Measurements from ENCODE around the gene NT5C1A.

Gene NT5C1A

DNA sequence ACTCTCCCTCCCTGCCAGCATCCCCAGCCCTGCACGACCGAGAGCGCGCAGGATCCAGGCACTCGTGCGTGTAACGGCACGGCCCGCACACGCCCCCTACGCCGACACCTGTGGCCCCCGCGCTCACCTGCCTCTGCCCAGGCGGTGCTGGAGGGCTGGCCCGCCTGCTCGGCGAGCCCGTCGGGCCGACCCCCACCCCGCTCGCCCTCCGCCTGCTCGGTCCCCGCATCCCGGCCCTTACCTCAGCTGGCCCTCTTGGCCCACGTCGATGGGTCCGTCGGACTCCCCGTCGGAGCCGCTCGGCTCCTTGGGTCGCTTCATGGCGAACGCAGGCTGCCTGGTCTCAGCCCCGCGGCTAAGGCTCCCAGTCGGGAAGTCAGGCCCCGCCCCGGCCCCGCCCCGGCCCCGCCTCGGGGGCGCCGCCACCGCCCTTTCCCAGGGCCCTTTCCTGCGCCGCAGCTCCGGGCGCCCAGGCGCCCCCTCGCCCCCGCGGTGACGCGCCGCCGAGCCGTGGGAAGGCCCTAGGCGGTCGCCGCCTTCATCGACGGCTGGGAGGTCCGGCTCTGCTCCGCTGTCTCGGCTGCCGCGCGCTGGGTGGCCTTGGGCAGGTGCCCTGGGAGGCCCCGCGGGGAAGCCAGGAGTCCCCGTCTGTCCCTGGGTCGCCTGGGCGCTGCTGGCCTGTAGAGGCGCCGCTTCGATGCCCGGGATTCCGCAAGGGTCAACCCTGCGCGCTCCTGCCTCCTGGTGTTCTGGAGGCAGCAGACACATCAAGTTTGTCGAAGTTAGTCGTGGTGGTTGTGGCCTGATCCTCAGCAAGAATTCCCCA lies 32.4 kb downstream of the NT5C1A start, which contains the start of gene HEYL:
Gene HEYL, minus strand, starts transcription at position 339 of the 826 bp plus-strand sequence. Its CDS starts 18 bp downstream, at position 321.
- DNase-seq = peak in 19 of 51 donors; percentile 2 to 62 (median 41)

DNA sequence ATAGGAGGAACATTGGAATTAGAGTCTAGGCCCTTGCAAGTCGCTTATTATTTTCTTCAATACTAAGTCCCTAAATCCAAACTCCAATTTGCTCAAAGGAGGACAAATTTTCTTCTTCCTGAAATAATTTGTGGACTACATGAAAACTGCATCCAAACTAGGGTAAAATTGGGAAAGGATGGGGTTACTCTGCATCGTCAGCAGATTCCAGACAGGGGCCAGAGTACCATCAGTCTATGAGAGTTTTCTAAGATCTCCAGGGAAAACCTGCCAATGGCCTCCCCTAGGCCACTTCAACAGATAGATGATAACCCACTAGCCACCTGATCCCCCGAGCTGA lies 33.0 kb downstream of the NT5C1A start:
- no peak for DNase-seq

DNA sequence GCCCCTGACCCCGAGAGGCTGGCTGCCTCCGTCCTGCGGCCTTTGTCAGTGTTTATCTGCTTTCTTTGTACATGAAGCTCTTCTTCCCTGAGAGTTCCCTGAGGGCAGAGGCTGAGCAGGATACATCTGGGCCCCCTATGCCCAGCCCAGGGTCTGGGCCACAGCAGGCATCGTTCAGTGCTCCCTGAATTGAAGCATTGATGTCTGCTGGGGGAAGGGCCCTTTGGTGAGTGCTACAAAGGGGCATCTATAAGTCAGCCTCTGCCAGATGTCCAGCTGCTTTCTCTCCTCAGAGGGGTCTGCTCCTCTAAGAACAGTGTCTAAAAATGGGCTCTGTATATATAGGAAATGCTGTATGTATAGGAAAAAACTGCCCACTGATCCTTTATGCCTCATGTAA lies 34.5 kb downstream of the NT5C1A start:
- no peak for DNase-seq

DNA sequence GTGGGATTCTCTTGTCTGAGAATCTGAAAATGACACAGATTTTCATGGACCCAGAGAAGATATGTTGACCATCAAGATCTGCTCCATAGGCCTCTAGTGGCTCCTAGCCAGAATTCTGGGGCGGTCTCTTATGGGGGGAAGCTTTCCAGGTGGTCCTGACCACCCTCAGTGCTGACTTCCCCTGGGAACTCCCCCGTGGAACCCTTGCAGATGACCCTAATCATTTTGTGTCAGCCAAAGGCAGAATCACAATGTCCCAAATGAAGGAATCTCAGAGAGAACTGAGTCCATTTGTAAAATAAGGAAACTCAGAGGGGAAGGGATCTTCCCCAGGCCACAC lies 36.1 kb downstream of the NT5C1A start:
- DNase-seq = no peak

DNA sequence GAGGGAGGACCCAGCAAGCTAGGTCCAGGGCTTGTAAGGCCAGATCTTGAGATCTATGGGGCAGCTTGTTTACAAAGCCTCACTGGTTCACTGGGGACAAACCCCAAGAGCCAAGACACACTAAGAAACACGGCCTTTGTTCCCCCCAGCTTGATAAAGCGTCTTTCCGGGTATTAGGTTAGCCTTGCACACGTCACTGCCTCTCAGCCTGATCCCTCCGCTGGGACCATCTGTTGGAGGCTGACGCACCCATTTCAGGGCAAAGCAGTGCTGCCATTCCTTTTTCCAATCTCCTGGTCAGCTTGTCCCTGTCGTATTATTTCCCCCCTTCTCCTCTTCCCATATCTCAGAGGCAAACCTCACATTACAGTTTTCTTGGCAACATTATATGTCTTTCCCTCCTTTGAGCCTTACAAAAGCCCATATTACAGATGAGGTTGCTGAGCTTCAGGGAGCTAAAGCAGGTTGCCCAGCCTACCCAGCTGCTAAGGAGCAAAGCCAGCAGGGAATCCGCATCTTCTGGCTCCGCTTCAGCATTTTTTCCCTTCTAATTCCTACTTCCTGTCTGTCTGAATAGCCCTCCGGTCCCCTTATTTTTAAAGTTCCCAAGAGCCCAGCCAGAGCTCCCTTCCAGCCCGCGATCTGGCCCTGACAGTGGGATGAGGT lies 36.6 kb downstream of the NT5C1A start:
- DNase-seq = no peak

DNA sequence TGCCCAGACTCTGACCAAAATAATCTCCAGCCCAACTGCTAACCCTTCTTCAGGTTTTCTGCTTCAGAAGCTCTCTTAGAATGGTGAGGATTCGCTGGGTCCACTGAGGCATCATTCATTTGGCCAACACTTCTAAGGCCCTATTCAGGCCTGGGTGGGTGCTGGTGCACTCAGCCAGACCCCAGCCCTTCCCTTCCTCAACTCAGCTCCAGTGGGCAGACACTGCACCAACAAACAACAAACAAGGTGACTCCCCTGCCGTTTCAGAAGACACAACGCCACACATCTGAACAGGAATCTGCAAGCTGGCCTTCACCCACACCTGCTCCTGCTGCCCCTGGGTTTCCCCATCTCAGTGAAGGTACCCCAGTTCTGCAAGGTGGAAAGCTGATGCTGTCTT lies 38.5 kb downstream of the NT5C1A start:
- DNase-seq = no peak

DNA sequence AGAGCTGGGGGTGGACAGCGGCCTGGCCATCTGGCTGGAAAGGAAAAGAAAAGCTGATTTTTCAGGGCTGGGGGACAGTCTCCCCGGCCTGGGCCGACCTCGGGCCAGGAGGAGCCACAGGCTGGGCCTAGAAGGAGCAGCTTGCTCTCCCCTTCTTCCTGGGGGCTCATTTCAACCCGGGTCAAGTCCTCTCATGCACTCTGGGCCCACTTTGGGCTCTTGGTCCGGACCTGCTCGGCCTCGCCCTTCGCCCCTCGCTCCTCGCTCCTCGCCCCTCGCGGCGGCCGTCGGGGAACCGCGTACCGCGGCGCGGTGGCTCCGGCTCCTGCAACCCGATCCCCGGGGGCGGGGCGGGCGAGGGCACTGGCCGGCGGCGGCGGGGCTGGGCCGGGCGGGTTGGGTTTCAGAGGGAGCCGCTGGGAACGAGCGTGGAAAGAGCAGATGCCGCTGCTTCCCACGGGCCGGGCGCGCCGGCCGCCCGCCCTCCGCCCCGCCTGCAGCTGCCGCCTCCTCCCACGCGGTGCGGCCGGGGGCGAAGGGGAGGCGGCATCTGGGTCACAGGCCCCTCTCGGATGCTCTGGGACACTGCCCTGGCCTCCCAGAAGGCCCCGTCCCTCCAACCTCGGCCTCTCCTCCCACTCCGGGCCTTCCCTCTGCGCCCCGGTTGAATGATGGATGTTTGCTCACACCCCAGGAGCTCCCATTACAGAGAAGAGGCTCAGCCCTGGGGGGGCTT lies 39.1 kb downstream of the NT5C1A start:
- peak in 23 of 51 donors; percentile 10 to 74 (median 44) for DNase-seq

DNA sequence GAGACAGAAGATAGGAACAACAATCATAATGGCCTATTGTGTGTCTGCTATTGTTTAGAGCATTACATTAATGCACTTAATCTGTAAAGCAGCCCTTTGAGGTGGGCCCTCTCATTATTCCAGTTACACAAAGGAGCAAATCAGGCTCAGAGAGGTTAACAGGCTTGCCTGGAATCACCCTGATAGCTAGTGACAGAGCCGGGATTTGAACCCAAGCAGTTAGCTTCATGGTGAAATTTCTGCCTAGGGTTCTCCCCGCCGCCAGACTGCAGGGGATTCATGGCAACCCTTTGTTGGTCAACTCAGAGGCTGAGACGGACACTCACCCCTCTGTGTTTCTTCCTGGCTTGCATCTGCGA lies 39.6 kb downstream of the NT5C1A start:
- no peak for DNase-seq

DNA sequence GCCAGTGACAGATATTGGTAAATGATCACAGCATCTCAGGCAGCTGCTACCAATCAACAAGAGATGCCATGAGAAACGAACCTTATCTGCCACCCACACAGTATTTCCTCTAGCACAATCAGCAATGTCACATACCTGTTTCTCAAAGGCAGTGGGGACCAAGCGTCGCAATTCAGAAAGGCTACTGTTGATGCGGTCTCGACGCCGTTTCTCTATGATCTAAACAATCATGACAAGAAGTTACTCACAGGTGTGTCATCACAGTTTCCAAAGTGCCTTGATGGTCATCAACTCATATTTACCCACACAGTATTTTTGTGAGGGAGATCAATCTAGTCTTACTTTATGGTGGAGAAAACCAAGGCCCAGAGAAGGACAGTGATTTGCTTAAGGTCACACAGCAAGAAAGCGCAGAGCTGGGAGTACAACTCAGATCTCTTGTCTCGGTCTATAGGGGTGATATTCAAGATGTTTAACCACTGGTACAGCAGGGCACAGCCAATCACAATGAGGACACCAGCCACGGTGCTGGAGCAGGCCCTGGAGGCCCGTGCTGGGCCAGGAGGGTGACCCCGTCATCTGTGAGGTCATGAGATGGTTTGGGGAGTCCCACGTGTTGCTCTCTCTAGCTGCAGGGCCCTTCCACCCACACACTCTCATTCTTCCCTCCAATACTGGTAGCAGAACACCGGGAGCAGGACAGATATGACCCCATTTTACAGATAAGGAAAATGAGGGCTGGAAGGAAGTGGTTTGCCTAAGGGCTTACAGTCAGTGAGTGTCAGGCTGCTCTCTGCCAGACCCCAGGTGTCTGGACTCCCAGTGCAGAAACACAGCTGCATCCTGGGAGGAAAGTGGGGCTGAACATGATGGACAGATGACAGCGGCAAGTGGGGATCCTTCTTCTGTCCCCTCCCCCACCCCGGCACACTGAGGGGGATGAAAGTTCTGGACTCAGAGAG lies 40.3 kb downstream of the NT5C1A start:
- no peak for DNase-seq

DNA sequence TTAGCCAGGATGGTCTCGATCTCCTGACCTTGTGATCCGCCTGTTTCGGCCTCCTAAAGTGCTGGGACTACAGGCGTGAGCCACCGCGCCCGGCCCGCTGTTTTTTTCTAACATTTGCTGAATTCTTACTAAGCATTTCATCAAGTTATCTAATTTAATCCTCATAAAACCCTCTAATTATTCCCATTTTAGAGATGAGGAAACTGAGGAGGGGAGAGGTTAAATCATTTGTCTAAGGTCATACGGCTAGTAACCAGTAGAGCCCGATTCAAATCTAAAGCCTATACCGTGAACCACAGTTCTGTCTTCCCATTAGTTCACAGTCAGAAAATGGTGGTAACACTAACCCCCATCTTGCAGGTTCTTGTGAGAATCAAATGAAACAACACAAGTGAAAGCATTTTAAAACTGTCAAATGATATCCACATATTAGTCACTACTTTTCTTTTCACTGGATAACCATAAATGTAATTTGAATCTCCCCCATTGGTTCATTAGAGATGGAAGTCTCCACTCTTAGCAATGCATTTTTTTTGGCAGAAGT lies 43.0 kb downstream of the NT5C1A start:
- DNase-seq = no peak

DNA sequence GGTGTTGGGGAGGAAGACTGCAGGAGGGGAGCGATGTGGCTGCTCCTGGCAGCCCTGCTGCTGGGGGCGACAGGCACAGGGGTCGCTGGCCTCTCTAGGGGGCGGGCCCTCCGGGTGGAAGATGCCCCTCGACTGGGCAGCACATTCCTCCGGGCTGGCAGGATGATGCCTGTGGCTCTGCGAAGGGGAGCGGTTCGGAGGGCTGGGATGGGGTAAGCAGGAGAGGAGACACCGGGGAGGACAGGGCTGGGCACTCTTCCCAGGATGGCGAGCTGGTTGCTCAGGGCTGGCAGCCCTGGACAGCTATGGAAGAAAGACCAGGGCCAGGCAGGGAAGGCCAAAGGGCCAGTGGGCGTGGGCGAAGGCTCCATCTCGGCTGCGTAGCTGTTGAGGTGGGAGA lies 45.3 kb downstream of the NT5C1A start:
- peak in 10 of 51 donors; percentile 5 to 40 (median 16) for DNase-seq

DNA sequence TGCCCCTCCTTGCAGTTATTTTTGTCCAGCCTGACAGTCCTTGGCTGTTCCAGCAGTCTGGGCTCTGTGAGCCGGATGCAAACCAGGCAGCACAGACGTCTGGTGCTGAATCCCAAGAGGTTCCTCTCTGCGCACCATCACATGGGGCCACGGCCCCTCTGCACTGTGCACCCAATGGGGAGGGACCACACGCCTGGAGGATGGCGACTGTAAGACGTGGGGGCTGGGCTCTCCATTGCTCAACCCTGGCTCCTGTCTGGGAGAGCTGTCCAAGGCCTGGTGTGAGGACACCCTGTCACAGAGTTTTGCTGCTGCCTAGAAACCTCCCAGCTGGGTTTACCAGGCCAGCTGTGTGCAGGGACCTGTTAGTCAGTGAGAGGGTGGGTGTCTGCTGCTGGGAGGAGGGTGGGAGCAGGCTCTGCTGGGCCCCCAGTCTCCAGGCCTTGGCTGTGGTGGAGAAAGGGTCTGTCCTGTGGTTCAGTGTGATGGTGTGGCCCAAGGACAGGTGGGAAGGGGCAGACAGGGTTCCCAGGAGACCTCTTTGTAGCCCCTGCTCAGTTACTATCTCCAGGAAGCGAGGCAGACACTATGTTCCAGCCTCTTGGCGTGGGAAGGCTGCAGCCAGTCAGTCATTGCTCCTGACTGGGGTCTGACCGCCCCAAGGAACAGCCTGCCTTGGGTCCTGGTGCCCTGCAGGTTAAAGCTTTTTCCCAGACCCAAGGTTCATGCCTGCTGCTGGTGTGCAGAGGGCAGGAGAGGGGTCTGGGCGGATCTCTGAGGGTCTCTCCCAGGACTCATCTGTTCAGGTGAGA lies 46.2 kb downstream of the NT5C1A start:
- peak in 39 of 51 donors; percentile 24 to 92 (median 68) for DNase-seq

DNA sequence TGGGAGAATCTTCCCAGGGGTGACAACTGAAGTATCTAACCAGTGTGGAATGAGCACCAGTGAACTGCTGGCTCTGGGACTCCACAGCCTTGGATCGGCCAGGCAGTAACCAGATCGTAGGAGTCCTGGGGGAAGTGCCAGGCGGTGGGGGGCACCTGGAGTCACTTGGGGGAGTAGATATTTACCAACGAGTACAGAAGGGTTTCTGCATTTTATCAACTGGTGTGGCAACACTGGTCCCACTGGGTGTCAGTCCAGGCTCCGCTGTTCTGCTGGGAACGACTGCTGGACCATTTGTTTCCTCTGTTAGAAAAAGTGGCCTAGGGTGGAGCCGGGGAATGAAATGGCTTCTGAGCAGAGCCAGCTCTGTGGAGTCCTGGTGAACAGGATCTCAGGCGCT lies 46.9 kb downstream of the NT5C1A start:
- no peak for DNase-seq

DNA sequence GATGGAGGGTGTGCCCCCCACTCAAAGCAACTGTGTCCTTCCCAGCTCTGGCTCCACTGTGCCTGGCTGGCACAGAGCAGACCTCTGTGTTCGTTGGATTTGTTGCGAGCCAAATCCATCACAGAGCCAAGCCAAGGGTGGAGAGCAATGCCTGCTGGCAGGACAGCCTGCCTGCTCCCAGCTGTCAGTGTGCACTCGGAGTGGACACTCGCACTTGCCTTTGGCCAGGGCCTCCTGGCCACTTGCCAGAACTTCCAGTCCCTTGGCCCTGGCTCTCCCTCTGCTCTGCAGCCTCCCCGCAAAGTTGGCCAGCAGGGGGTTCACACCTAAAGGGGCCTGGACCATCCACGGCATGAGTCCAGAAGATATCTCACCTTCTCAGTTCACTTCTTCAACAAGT lies 48.9 kb downstream of the NT5C1A start:
- peak in 31 of 51 donors; percentile 9 to 80 (median 42) for DNase-seq

DNA sequence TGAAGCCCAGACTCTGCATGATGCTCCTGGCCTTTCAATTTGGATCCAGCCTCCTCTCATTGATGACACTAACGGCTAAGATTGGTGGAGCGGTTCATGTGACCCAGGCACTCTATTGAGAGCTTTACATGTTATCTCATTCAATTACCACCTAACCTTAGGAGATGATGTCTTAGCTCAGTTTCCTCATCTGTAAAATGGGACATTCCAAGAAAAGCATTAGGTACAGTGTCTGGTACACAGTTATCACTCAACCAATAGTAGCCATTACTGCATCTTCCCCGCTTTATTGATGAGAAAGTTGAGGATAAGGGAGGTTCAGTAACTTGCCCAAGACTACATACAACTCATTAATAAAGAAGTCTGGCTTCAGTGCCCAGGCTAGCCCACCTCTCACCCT lies 49.5 kb downstream of the NT5C1A start:
- no peak for DNase-seq

DNA sequence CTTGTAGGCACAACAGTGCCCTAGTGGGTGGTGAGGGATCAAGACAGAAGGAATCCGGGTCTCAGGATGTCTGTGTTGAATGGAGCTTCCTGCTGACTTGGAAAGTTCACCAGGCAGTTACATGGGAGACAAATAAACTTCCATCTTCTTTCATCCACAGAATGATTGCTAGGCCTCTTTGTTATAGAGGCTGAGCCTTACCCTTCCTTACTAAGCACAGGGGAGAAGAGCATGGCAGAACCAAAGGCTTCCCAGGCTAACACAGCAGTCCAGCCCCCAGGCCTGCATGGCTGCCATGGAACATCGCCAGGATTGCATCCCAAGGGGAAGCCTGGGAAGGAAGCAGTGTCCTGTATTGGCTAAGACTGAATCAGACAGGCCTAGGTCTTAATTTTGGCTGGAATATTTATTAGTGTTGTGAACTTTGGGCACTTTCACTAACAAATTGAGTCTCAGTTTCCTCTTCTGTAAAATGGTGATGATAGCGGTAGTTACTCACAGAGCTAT lies 51.2 kb downstream of the NT5C1A start:
- DNase-seq = no peak

DNA sequence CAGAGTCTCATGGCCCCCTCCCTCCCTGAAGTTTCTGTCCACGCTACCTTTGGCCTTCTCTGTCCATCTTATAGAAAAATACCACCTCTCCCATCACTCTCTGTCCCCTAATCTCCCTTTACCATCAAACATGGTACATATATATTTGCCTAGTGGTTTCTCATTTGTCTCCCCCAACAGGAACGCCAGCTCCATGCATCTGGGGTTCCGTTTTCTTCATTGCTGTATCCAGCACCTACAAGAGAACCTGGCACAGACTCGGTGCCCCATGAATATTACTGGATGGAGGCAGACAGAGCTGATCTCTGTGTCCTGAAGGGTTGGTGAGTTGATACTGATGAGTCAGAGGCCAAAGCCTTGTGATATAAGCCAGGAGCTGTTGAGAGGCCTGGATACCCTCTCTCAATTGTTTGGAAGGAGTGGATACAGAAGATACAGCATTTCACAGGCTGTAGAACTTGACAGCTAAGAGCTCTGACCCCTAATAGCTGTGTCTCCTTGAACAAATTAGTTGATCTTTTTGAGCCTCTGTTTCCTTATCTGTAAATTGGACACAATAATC lies 54.3 kb downstream of the NT5C1A start:
- DNase-seq = no peak

DNA sequence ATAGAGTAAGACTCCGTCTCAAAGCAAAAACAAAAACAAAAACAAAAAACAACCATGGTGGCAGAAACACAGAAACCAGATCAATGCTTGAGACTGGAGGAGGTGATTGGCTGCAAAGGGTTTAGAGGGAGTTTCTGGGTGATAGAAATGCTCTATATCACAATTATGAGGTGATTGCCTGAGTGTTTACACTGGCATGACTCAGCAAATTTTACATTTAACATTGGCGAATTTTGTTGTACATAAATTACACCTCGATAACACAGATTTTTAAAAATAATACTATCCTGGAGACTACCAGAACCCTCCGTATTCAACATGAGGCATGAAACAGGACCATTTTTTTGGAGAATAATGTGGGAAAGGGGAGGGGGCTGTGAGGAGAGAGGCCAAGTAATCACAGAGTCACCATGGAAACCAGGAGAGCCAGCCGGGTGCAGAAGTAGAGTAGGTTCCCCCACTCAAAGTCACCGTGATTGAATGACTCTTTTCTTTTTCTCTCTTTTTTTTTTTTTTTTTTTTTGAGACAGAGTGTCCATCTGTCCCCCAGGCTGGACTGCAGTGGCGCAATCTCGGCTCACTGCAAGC lies 56.7 kb downstream of the NT5C1A start:
- DNase-seq = no peak

DNA sequence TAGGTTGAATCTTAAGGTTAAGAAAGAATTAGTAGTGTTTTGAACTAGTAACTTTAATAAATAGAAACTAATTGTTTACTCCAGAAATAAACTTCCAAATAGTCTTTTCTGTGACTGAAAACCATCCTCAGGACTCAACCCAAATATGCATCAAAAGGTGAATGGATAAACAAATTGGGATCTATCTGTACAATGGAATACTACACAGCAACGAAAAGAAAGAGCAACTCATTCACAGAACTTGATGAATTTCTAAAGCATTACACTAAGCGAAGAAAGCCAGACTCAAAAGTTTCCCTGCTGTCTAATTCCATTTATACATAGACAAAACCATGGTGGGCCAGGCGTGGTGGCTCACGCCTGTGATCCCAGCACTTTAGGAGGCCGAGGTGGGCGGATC lies 57.4 kb downstream of the NT5C1A start:
- DNase-seq = no peak
